ENCODE measurements around the gene ULK1.
A peak's percentile ranks its signal among the peaks of the same experiment; 100 is the strongest.

ULK1 gene

GRCh38 chr12:131894313-131894860 lies at the start of gene ULK1:
ULK1 (plus strand) TSS chr12:131894622; CDS start chr12:131895002, 380 bp downstream.
- DNase-seq (ENCODE audit: low spot score), result peak; percentile 91

GRCh38 chr12:131844656-131845055 lies 49.8 kb upstream of the ULK1 start:
- DNase-seq (ENCODE audit: low spot score), result no peak

- DNase-seq (ENCODE audit: low spot score), result no peak
Measured at GRCh38 chr12:131845121-131845520, 49.3 kb upstream of the ULK1 start.

GRCh38 chr12:131847456-131847855 lies 47.0 kb upstream of the ULK1 start:
- no peak for DNase-seq (ENCODE audit: low spot score)

- DNase-seq (ENCODE audit: low spot score), result no peak
Measured at GRCh38 chr12:131848753-131849152, 45.7 kb upstream of the ULK1 start.

GRCh38 chr12:131849700-131850553 lies 44.5 kb upstream of the ULK1 start:
- no peak for DNase-seq (ENCODE audit: low spot score)

- DNase-seq (ENCODE audit: low spot score), result no peak
Measured at GRCh38 chr12:131850856-131851559, 43.4 kb upstream of the ULK1 start.

- DNase-seq (ENCODE audit: low spot score), result no peak
Measured at GRCh38 chr12:131851741-131852550, 42.5 kb upstream of the ULK1 start.

GRCh38 chr12:131852551-131853299 lies 41.7 kb upstream of the ULK1 start:
- DNase-seq (ENCODE audit: low spot score), result no peak

- DNase-seq (ENCODE audit: low spot score), result no peak
Measured at GRCh38 chr12:131853832-131854797, 40.3 kb upstream of the ULK1 start.

- no peak for DNase-seq (ENCODE audit: low spot score)
Measured at GRCh38 chr12:131854861-131855476, 39.5 kb upstream of the ULK1 start.

- DNase-seq (ENCODE audit: low spot score), result no peak
Measured at GRCh38 chr12:131855521-131856142, 38.8 kb upstream of the ULK1 start.

GRCh38 chr12:131856366-131857097 lies 37.9 kb upstream of the ULK1 start:
- DNase-seq (ENCODE audit: low spot score), result no peak

GRCh38 chr12:131857908-131858850 lies 36.2 kb upstream of the ULK1 start:
- no peak for DNase-seq (ENCODE audit: low spot score)

- DNase-seq (ENCODE audit: low spot score), result no peak
Measured at GRCh38 chr12:131860472-131861260, 33.8 kb upstream of the ULK1 start.

GRCh38 chr12:131861261-131862083 lies 33.0 kb upstream of the ULK1 start:
- no peak for DNase-seq (ENCODE audit: low spot score)

All from CD4-positive, alpha-beta T cell treated with Interleukin-6 at 100 ng/mL for 8 hours (primary cell).